ENCODE results near the gene CLDN24.
A peak's percentile ranks its signal among the peaks of the same experiment; 100 is the strongest.
"Not testable (repeated sequence)": the region's sequence is repeated elsewhere in the genome, so short reads cannot be mapped to it uniquely, and the experiment has no call there.

Gene CLDN24

GRCh38 chr4:183347146-183347545 lies 24.9 kb upstream of the CLDN24 start:
- no peak for DNase-seq

- DNase-seq: no peak
Measured at GRCh38 chr4:183345261-183345660, 23.0 kb upstream of the CLDN24 start.

DNA sequence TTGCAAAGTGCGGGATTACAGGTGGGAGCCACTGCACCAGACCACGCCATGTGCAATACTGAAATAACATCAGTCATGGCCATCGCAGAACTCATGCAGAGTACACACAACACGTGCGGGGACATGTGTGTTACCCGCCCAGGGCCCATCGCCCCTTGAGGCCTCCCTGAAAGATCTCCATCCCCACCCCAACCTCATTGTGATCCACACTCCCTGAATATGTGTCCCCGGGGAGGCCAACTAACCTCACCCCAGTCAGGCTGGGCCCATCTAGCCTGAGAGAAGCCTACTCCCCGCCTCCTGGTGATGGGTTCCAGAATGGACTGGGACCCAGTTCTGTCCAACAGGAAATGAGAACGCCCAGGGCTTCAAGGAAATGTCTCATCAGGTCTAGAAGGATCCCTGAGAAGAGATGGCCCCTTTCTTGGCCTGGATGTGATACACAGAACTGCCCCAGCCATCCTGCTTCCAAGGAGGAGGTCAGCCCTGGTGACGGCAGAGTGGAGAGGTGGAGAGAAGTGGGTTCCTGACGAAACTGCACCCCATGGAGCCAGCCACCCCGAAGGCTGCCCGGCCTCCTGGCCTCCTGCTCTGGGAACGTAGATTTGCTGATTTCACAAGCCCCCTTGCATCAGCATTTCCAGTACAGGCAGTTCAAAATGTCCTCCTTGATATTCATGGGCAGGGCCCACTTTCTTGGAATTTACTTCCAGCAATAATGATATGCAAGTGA lies 22.5 kb upstream of the CLDN24 start:
- DNase-seq: no peak

GRCh38 chr4:183343730-183344129 lies 21.5 kb upstream of the CLDN24 start:
- DNase-seq: no peak

- DNase-seq: no peak
Measured at GRCh38 chr4:183342541-183343533, 20.6 kb upstream of the CLDN24 start.

GRCh38 chr4:183337833-183338232 lies 15.6 kb upstream of the CLDN24 start:
- no peak for DNase-seq

- DNase-seq: no peak
Measured at GRCh38 chr4:183337349-183337748, 15.1 kb upstream of the CLDN24 start.

- DNase-seq: peak in 1 of 5 donors; percentile 38
Measured at GRCh38 chr4:183335369-183335940, 13.2 kb upstream of the CLDN24 start.

DNA sequence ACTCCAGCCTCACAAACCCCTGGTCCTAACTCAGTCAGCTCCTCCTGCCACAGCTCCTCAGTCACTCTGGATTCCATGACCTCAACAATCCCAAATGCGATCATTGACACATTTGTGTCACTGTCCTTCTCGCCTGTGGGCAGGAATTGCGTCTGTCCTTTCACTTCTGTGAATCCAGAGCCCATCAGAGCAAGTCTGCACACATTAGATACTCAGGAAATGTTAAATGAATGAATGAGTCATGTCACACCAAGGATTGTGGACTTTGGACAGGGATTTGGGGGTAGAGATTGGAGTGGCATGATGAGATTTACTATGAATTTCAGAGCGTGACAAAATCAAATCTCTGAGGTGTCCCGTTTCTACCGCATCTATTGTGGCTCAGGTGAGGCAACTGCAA lies 11.8 kb upstream of the CLDN24 start:
- no peak for DNase-seq

- no peak for DNase-seq
Measured at GRCh38 chr4:183333202-183333601, 11.0 kb upstream of the CLDN24 start.

- no peak for DNase-seq
Measured at GRCh38 chr4:183332447-183332846, 10.2 kb upstream of the CLDN24 start.

- no peak for DNase-seq
Measured at GRCh38 chr4:183330841-183331240, 8.6 kb upstream of the CLDN24 start.

DNA sequence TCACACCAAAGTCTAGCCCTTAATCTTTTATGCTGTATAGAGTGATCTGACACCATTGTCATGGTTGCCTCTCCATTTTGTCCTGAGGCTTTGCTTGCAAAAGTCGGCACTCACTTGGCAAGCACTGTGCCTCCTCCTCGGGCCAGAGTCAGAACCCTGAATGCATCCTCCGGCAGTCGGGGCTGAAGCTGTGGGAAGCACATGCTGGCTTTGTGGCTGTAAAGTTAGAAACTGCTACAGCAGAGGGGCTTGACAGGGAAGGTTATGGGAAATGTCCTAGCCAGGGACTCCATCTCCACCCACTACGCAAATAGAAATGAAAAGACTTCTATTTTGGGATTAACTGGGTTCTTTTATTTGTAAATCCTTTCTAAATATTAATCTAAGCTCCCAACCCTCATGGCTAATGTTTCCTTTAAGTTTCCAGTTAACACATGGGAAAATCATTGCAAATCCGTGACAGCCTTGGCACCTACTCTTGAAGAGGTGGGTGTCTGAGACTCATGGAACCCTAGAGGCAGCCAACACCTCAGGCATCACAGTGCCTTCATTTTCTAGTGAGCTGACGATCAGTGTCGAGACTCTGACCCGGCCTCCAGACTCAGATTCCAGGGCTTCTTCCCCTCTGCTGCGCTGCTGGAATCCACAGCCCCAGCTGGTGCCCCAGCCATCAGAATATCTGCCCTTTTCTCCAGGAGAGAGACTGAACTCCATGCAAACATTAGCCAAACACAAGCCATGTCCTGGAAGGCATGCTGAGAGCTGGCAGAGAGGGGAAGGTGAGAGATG lies 7.9 kb upstream of the CLDN24 start:
- no peak for DNase-seq

GRCh38 chr4:183329244-183329643 lies 7.0 kb upstream of the CLDN24 start:
- DNase-seq: no peak

GRCh38 chr4:183328832-183329231 lies 6.6 kb upstream of the CLDN24 start:
- no peak for DNase-seq

DNA sequence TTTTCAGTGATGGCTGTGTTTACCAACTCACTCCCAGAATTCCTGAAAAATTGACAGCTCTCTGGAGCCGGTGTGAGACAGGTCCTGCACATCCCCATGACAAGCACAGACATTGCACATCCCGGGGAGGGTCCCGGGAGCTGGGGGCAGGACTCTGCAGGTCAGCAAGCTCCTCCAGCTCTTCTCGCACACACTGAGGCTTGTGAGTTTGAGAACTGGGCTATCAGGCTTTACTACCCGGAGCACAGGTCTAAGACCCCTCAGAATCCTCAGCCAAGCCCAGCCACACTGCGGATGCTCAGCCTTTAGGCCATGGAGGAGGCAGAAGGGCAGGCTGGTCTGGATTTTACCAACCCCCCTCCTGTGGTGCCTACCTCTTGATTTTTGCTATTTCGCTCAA lies 5.6 kb upstream of the CLDN24 start:
- DNase-seq: no peak

DNA sequence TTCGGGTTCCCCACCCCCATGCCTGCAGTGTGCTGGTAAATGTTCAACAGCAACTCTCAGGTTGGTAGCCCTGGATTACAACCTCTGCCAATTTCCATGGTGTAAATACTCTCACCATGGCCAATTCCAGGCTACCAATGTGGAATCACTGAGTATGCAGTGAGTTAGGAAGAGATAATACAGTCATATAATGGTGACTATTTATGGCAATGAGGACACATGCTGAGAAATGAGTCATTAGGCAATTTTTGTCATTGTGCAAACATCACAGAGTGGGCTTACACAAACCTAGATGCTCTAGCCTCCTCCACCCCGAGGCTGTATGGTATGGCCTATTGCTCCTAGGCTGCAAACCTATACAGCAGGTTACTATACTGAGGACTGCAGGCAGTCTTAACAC lies 4.6 kb upstream of the CLDN24 start:
- no peak for DNase-seq

DNA sequence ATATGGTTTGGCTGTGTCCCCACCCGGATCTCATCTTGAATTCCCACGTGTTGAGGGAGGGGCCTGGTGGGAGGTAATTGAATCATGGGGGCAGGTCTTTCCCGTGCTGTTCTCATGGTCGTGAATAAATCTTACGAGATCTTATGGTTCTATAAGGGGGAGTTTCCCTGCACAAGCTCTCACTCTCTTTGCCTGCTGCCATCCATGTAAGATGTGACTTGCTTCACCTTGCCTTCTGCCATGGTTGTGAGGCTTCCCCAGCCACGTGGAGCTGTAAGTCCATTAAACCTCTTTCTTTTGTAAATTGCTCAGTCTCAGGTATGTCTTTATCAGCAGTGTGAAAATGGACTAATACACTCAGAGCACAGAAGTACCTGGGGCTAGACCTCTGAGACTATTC lies 4.2 kb upstream of the CLDN24 start:
- DNase-seq: not testable (repeated sequence)

DNA sequence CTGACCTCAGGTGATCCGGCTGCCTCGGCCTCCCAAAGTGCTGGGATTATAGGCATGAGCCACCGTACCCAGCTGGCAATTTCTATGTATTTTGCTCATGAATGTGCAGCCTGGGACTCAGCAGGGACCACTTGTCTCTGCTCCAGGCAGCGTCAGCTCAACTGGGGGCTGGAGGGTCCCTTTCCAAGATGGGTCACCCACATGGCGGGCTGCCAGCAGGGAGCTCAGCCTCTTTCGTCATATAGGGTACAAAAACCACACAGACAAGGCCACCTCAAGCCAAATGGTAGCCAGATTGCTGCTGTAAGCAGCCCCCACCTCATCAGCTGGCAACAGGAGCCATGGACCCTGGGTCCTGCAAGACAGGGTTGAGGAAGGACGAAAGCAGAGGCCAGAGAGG lies 2.4 kb upstream of the CLDN24 start:
- DNase-seq: no peak

- not testable (repeated sequence) for DNase-seq
Measured at GRCh38 chr4:183324056-183324455, 1.8 kb upstream of the CLDN24 start.

DNA sequence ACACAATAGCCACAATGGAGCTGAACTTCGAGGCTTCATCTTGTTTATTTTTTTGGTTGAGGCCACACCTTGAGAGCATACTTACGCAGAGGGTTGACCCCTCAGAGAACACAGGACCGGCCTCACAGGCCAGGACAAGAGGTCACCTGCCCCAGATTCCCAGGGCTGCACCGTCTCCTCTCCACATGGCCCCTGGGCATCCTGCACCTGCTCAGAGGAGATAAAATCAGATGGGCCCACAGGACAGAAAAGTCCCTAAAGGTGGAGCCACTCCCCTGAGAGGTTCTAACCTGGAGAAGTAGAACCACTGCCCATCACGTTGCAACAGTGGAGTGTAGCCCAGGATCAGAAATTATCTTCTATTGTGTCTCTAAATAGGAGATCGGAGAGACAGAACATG lies 1.1 kb upstream of the CLDN24 start:
- no peak for DNase-seq

DNA sequence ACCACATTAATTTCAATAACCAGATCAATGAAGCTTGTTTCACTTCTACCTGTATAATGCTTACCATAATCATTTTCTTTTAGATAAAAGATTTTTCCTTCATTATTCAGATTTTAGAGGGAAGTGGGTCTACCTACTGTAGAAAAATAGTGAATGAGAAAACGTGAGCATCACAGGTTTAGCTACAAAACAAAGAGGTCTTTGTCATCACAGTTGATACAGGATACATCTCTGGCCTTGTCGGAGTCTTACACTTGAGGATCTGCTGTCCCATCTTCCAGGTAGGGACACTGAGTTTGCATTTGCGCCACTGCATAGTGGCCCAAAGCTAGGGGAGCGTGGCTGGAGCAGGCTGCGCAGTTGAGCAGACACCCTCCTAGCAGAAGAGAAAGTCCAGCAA lies 710 bp downstream of the CLDN24 start:
- DNase-seq: no peak

DNA sequence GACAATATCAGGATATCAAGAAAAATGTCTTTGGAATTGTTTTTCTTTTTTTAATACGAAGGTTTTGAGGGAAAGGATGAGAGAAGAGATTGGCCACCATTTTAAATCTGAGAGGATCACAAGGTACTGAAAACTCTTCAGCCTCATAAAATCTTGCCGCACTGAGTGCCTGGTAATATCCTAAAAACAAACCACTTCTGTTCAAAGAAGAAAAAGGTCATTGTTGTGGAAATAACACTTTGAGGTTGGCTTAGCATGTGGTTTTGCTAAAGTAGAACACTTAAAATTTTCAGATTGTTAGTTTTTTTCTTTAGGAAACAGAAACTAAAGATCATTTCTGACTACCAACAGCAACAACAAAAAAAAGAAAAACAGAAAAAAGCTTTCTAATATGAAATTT lies 1.1 kb downstream of the CLDN24 start:
- DNase-seq: no peak
